Glomerular visceral epithelial cell (primary cell): Measurements from ENCODE around the gene VPS13A.

ENCODE experiments used
- DNase-seq: peaks from one replicate; pipeline ENCODE4 v3.0.0-alpha.2; 2016; ENCODE audit errors: extremely low spot score

The VPS13A gene

GRCh38 chr9:77457916-77458592, 280.7 kb downstream of the VPS13A start:
- peak; percentile 77 for DNase-seq

GRCh38 chr9:77460938-77461337, 283.6 kb downstream of the VPS13A start:
- DNase-seq: no peak

GRCh38 chr9:77462066-77462465, 284.7 kb downstream of the VPS13A start:
- DNase-seq: no peak

- no peak for DNase-seq
These were observed 285.8 kb downstream of the VPS13A start for GRCh38 chr9:77463151-77463550.

- no peak for DNase-seq
These were observed 287.3 kb downstream of the VPS13A start for GRCh38 chr9:77464661-77465060.

GRCh38 chr9:77469515-77470231, 292.3 kb downstream of the VPS13A start:
- DNase-seq: peak; percentile 48
